ENCODE data around the gene SLAMF6.

DNA sequence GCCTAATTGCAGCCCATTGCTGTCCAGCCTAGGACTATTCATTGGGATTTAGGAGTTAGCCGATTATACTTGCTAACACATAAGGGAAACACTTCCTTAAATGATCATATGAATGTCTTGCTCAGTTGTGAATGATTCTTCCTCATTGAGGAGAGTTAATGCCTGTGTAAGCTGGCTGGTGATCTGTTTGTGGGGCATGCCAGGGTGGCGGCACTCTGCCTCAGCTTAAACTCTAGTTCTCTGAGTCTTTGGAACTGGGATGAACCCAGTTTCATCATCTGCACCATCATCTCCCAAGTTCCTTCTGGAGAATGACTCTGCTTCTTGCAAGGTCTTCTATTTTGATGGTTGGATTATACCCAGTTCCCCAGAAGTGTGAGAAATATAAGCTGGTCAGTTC is 23.9 kb upstream of the SLAMF6 start:
- TF ChIP-seq, protein P1, sequence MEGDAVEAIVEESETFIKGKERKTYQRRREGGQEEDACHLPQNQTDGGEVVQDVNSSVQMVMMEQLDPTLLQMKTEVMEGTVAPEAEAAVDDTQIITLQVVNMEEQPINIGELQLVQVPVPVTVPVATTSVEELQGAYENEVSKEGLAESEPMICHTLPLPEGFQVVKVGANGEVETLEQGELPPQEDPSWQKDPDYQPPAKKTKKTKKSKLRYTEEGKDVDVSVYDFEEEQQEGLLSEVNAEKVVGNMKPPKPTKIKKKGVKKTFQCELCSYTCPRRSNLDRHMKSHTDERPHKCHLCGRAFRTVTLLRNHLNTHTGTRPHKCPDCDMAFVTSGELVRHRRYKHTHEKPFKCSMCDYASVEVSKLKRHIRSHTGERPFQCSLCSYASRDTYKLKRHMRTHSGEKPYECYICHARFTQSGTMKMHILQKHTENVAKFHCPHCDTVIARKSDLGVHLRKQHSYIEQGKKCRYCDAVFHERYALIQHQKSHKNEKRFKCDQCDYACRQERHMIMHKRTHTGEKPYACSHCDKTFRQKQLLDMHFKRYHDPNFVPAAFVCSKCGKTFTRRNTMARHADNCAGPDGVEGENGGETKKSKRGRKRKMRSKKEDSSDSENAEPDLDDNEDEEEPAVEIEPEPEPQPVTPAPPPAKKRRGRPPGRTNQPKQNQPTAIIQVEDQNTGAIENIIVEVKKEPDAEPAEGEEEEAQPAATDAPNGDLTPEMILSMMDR (IDR thresholded peaks at IDR 0.05), result no peak
- TF ChIP-seq POLR2A (IDR thresholded peaks at IDR 0.05), result no peak
